Measurements from ENCODE around the gene SLC39A12.
"Not testable (repeated sequence)": the region's sequence is repeated elsewhere in the genome, so short reads cannot be mapped to it uniquely, and the experiment has no call there.

Gene SLC39A12

GRCh38 chr10:17918187-17918903 is 33.4 kb upstream of the SLC39A12 start:
- Histone ChIP-seq H3K27ac (ENCODE audit: low read depth, low read length, severe bottlenecking) (no peak overlapping the region), H3K4me3 (ENCODE audit: extremely low read depth, insufficient read depth, low read length, poor library complexity, severe bottlenecking) (no peak overlapping the region), H3K36me3 (ENCODE audit: control insufficient read depth, insufficient read depth, low read length) (no peaks in the 10 kb centered on the region), H3K4me1 (ENCODE audit: control insufficient read depth, insufficient read depth, low read length, poor library complexity, severe bottlenecking) (no peaks in the 10 kb centered on the region), H3K9me3 (ENCODE audit: control insufficient read depth, low read length) (no peaks in the 10 kb centered on the region)
- WGBS, 2 experiments (ENCODE audit: insufficient coverage in 2 of 2), result 88 to 97% methylated on average over 7 to 9 of the region's 12 CpGs

GRCh38 chr10:17921378-17921777 is 30.3 kb upstream of the SLC39A12 start:
- H3K4me3 ChIP-seq (ENCODE audit: extremely low read depth, insufficient read depth, low read length, poor library complexity, severe bottlenecking), result no peak overlapping the region
- no peaks in the 10 kb centered on the region for H3K9me3 ChIP-seq (ENCODE audit: control insufficient read depth, low read length)
- 100% methylated on average over 1 of the region's 3 CpGs; no CpG with 5 or more reads in 1 of the 2 experiments for WGBS, 2 experiments (ENCODE audit: insufficient coverage in 2 of 2)
- H3K36me3 ChIP-seq (ENCODE audit: control insufficient read depth, insufficient read depth, low read length), result no peaks in the 10 kb centered on the region
- H3K27ac ChIP-seq (ENCODE audit: low read depth, low read length, severe bottlenecking), result no peak overlapping the region
- H3K4me1 ChIP-seq (ENCODE audit: control insufficient read depth, insufficient read depth, low read length, poor library complexity, severe bottlenecking), result no peaks in the 10 kb centered on the region

- Histone ChIP-seq H3K4me3 (ENCODE audit: extremely low read depth, insufficient read depth, low read length, poor library complexity, severe bottlenecking) (no peak overlapping the region), H3K36me3 (ENCODE audit: control insufficient read depth, insufficient read depth, low read length) (no peaks in the 10 kb centered on the region), H3K9me3 (ENCODE audit: control insufficient read depth, low read length) (no peaks in the 10 kb centered on the region), H3K4me1 (ENCODE audit: control insufficient read depth, insufficient read depth, low read length, poor library complexity, severe bottlenecking) (no peaks in the 10 kb centered on the region), H3K27ac (ENCODE audit: low read depth, low read length, severe bottlenecking) (no peak overlapping the region)
- WGBS, 2 experiments (ENCODE audit: insufficient coverage in 2 of 2), result 76 to 79% methylated on average over 4 of the region's 4 CpGs
Observed at GRCh38 chr10:17923728-17924127, 28.0 kb upstream of the SLC39A12 start.

GRCh38 chr10:17943033-17943745 is 8.5 kb upstream of the SLC39A12 start:
- no CpG with 5 or more reads among the region's 3 CpGs for WGBS, 2 experiments (ENCODE audit: insufficient coverage in 2 of 2)
- Histone ChIP-seq H3K27ac (ENCODE audit: low read depth, low read length, severe bottlenecking) (no peak overlapping the region), H3K9me3 (ENCODE audit: control insufficient read depth, low read length) (no peaks in the 10 kb centered on the region), H3K4me1 (ENCODE audit: control insufficient read depth, insufficient read depth, low read length, poor library complexity, severe bottlenecking) (no peaks in the 10 kb centered on the region), H3K36me3 (ENCODE audit: control insufficient read depth, insufficient read depth, low read length) (no peaks in the 10 kb centered on the region), H3K4me3 (ENCODE audit: extremely low read depth, insufficient read depth, low read length, poor library complexity, severe bottlenecking) (no peak overlapping the region)

- H3K27ac ChIP-seq (ENCODE audit: low read depth, low read length, severe bottlenecking); H3K4me1 ChIP-seq (ENCODE audit: control insufficient read depth, insufficient read depth, low read length, poor library complexity, severe bottlenecking); H3K36me3 ChIP-seq (ENCODE audit: control insufficient read depth, insufficient read depth, low read length); H3K4me3 ChIP-seq (ENCODE audit: extremely low read depth, insufficient read depth, low read length, poor library complexity, severe bottlenecking); H3K9me3 ChIP-seq (ENCODE audit: control insufficient read depth, low read length): not testable (repeated sequence)
- 89 to 90% methylated on average over 5 to 6 of the region's 7 CpGs for WGBS, 2 experiments (ENCODE audit: insufficient coverage in 2 of 2)
Observed at GRCh38 chr10:17950269-17950668, 1.4 kb upstream of the SLC39A12 start.

GRCh38 chr10:17950726-17951125 is 992 bp upstream of the SLC39A12 start:
- Histone ChIP-seq H3K9me3 (ENCODE audit: control insufficient read depth, low read length) (no peaks in the 10 kb centered on the region), H3K4me1 (ENCODE audit: control insufficient read depth, insufficient read depth, low read length, poor library complexity, severe bottlenecking) (peaks cover 4% of the 10 kb centered on the region), H3K27ac (ENCODE audit: low read depth, low read length, severe bottlenecking) (no peak overlapping the region), H3K4me3 (ENCODE audit: extremely low read depth, insufficient read depth, low read length, poor library complexity, severe bottlenecking) (no peak overlapping the region), H3K36me3 (ENCODE audit: control insufficient read depth, insufficient read depth, low read length) (no peaks in the 10 kb centered on the region)
- WGBS, 2 experiments (ENCODE audit: insufficient coverage in 2 of 2), result 92 to 95% methylated on average over 15 to 22 of the region's 22 CpGs

GRCh38 chr10:17954372-17954771 is 2.7 kb downstream of the SLC39A12 start:
- H3K36me3 ChIP-seq (ENCODE audit: control insufficient read depth, insufficient read depth, low read length); H3K4me3 ChIP-seq (ENCODE audit: extremely low read depth, insufficient read depth, low read length, poor library complexity, severe bottlenecking); H3K27ac ChIP-seq (ENCODE audit: low read depth, low read length, severe bottlenecking); H3K4me1 ChIP-seq (ENCODE audit: control insufficient read depth, insufficient read depth, low read length, poor library complexity, severe bottlenecking); H3K9me3 ChIP-seq (ENCODE audit: control insufficient read depth, low read length): not testable (repeated sequence)
- WGBS, 2 experiments (ENCODE audit: insufficient coverage in 2 of 2), result 89 to 93% methylated on average over 2 of the region's 10 CpGs

- WGBS, 2 experiments (ENCODE audit: insufficient coverage in 2 of 2), result 100% methylated on average over 1 of the region's 2 CpGs; no CpG with 5 or more reads in 1 of the 2 experiments
- no peak overlapping the region for H3K27ac ChIP-seq (ENCODE audit: low read depth, low read length, severe bottlenecking)
- peaks cover 4% of the 10 kb centered on the region for H3K4me1 ChIP-seq (ENCODE audit: control insufficient read depth, insufficient read depth, low read length, poor library complexity, severe bottlenecking)
- H3K36me3 ChIP-seq (ENCODE audit: control insufficient read depth, insufficient read depth, low read length), result no peaks in the 10 kb centered on the region
- H3K9me3 ChIP-seq (ENCODE audit: control insufficient read depth, low read length), result peaks cover 9% of the 10 kb centered on the region
- H3K4me3 ChIP-seq (ENCODE audit: extremely low read depth, insufficient read depth, low read length, poor library complexity, severe bottlenecking), result no peak overlapping the region
Observed at GRCh38 chr10:17954861-17955260, 3.1 kb downstream of the SLC39A12 start.

- Histone ChIP-seq H3K36me3 (ENCODE audit: control insufficient read depth, insufficient read depth, low read length) (no peaks in the 10 kb centered on the region), H3K9me3 (ENCODE audit: control insufficient read depth, low read length) (peaks cover 9% of the 10 kb centered on the region), H3K4me1 (ENCODE audit: control insufficient read depth, insufficient read depth, low read length, poor library complexity, severe bottlenecking) (no peaks in the 10 kb centered on the region), H3K4me3 (ENCODE audit: extremely low read depth, insufficient read depth, low read length, poor library complexity, severe bottlenecking) (no peak overlapping the region), H3K27ac (ENCODE audit: low read depth, low read length, severe bottlenecking) (no peak overlapping the region)
- WGBS, 2 experiments (ENCODE audit: insufficient coverage in 2 of 2), result 90 to 95% methylated on average over 5 to 7 of the region's 7 CpGs
Observed at GRCh38 chr10:17958049-17958448, 6.3 kb downstream of the SLC39A12 start.

- Histone ChIP-seq H3K4me3 (ENCODE audit: extremely low read depth, insufficient read depth, low read length, poor library complexity, severe bottlenecking) (no peak overlapping the region), H3K9me3 (ENCODE audit: control insufficient read depth, low read length) (peaks cover 9% of the 10 kb centered on the region), H3K36me3 (ENCODE audit: control insufficient read depth, insufficient read depth, low read length) (no peaks in the 10 kb centered on the region), H3K27ac (ENCODE audit: low read depth, low read length, severe bottlenecking) (no peak overlapping the region), H3K4me1 (ENCODE audit: control insufficient read depth, insufficient read depth, low read length, poor library complexity, severe bottlenecking) (no peaks in the 10 kb centered on the region)
- no CpG with 5 or more reads among the region's 2 CpGs for WGBS, 2 experiments (ENCODE audit: insufficient coverage in 2 of 2)
Observed at GRCh38 chr10:17959870-17960269, 8.2 kb downstream of the SLC39A12 start.

Data from mesodermal cell (in vitro differentiated cells).